NCI-H345 (cell line): ENCODE data around the gene SMAD1.
"Not testable (repeated sequence)": the region's sequence is repeated elsewhere in the genome, so short reads cannot be mapped to it uniquely, and the experiment has no call there.

ENCODE experiments used
- DNase-seq: peaks from one replicate; lab custom pipeline; 2025; lab: John Stamatoyannopoulos, UW

Gene SMAD1

GRCh38 chr4:145564540-145564939 is 82.9 kb downstream of the SMAD1 start:
- DNase-seq = no peak

DNA sequence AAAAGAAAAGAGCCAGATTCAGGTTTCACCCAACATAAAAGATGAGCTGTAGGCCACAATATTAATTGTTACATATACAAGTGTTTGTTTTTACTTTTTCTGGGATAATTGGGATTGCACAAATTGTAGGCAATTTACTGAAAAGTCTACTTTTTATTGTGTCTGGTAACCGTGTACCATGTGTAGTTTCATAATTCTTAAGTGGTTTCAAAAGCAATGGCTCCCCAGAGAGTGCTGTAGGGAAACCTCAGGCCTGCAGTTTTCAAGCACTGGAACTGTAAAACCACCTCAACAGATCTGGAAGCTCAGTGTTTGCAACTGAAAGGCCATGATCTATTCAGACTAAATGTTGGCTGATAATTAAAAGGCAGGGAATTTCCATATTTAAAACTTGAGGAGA is 83.7 kb downstream of the SMAD1 start:
- no peak for DNase-seq

DNA sequence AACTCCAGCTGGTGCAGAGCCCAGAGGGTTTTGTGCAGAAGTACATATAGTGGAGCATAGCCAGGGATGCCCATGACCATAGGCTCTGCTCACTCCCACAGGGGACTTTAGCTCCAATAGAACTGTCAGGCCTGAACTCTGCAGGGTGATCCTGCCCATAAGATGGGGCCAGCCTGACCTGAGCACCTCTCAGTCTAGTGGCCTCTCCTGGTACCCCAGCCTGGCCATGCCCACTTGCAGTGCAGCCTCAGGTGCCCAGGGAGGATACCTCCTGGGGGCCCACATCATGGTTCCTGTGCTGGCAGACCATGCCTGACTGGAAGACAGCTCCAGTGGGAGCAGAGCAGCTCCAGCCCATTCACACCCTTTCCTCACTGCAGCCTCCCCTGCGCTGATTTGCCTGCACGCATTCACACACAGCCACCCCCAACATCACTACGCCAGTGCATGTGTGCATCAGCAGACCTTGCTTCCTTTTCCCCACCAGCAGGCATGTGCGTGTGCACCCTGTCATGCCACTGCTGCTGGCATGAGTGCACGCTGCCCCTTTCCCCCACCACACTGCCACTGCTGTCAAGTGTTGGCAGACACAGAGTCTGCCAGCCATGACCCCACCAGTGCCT is 84.5 kb downstream of the SMAD1 start:
- no peak for DNase-seq

GRCh38 chr4:145566768-145567167 is 85.1 kb downstream of the SMAD1 start:
- DNase-seq = no peak

GRCh38 chr4:145567516-145567915 is 85.9 kb downstream of the SMAD1 start:
- DNase-seq = no peak

DNA sequence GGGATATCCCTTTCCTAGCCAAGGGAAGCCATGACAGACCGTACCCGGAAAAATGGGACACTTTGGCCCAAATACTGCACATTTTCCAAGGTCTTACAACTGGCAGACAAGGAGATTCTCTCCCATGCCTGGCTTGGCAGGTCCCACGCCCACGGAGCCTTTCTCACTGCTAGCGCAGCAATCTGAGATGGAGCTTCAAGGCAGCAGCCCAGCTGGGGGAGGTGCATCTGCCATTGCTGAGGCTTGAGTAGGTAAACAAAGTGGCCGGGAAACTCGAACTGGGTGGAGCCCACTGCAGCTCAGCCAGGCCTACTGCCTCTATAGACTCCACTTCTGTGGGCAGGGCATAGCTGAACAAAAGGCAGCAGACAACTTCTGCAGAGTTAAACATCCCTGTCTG is 92.9 kb downstream of the SMAD1 start:
- not testable (repeated sequence) for DNase-seq

DNA sequence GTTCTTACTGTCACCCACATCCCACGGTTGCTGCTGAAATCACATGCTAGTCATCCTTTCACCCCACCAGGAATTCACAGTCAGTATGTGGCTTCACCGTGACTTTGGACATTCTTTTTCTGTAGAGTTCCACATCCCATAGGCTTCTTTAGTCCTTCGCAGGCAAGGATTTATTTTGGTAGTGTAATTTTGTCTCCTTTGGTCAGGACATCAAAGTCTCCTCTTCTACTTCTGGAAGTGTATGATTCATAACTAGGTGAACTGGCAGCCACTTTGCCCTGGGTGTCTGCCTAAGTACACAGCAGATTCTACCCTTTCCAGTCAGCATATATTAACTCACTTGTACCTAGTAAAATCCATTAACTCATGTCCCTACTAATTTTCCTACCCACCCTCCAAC is 99.3 kb downstream of the SMAD1 start:
- no peak for DNase-seq

GRCh38 chr4:145583191-145584055 is 101.8 kb downstream of the SMAD1 start:
- DNase-seq = no peak

DNA sequence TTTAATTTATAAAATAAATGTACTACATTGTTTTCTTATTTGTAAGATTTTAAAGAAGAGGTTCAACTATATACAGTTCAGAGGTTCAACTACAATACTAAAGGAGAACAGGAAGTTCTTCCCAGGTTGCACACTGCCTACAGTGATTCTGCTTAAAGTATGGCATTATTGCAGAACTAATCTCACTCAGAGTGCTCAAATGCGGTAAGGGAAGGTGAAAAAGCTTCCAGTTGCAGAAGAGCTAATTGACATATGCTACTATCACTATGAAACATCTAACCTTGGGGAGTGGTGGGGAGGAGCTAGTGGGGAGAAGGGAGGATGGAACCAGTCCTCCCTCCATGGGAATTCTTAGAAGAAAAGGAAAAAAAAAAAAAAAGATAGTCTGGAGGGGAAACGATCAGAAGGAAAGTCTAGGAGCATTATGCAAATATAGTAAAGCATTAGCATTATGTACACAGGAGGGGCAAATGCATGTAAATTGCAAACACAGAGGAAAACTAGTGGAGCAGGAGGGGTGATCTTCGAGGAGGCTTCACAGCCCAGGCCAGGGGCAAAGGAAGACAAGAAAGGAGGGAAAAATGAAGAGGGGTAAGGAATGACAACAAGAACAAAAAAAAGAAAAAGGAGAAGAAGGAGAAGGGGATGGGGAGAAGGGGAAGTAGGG is 105.6 kb downstream of the SMAD1 start:
- DNase-seq = no peak

DNA sequence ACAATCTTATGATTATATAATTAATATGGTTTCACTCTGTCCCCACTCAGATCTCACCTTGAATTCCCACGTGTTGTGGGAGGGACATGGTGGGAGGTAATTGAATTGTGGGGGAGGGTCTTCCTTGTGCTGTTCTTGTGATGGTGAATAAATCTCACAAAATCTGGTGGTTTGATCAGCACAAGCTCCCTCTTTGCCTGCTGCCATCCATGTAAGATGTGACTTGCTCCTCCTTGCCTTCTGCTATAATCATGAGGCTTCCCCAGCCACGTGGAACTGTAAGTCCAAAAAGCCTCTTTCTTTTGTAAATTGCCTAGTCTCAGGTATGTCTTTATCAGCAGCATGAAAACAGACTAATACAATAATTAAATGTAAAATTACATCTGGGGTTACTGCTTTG is 107.7 kb downstream of the SMAD1 start:
- not testable (repeated sequence) for DNase-seq

DNA sequence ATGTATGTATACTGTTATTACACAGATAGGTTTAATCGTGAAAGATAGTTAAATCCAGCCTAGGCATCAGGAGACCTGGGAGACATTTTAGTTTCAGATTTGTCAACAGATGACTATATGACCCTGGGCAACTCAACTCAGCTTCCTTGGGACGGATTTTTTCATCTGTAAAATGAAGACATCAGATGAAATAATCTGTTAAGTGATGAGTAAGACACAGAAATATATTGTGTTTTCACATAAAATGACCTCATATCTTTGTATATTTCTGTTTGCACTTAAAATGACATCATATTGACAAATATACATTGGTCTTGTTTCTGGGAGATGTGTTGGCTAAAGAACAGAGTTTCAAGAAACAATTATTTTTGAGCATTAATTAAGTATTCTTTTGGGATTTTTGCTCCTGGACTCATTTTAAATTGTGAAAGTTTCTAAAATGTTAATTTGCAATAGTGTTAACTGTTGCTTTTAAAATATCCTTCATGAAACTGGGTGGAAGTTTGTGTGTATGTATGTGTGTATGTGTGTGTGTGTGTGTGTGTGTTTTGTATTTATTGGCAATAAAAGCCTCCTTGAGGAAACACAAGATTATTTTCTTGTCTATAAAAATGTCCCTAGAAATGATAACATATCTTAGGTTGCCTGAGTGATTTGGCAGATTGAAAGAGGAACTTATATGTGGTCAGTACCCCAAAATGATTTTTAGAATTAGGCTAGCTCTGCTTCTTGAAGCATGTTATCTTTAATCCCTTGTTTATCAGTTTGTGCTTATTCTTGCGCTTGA is 108.5 kb downstream of the SMAD1 start:
- no peak for DNase-seq

GRCh38 chr4:145602129-145602760 is 120.6 kb downstream of the SMAD1 start:
- DNase-seq = no peak

DNA sequence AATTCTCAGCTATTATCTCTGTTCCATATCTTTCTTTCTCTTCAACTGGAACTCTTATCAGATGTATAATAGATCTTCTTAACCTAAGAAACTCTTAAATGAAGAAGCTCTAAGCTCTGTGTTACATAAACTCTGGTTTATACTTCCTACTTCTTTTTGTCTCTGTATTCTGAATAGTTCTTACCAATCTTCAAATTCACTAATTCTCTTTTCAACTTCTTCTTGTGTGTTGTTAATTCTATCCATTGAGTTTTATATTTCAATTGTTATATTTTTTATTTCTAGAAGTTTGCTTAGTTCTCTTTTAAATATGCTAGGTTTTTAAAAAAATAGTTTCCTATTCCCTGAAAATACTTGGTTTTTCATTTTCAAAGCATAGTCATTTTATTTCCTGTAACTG is 124.3 kb downstream of the SMAD1 start:
- DNase-seq = no peak
